GM20431 (cell line): ENCODE results near the gene NENF.

Experiments used
- in situ Hi-C: fragments of 300-500 bp; cut with MseI, MboI; formaldehyde crosslinking; loops from one replicate; pipeline ENCODE4 v1.15.0; 2020; ENCODE audit warnings: low sequenced_read_pairs; ENCODE audit not compliant: unreplicated experiment

The NENF gene

GRCh38 chr1:212430416-212430815 is 2.3 kb upstream of the NENF start:
- in situ Hi-C loops, result no loop called here

GRCh38 chr1:212430955-212431394 is 1.7 kb upstream of the NENF start:
- in situ Hi-C loops, result no loop called here

GRCh38 chr1:212431644-212432043 is 1.1 kb upstream of the NENF start:
- in situ Hi-C loops, result no loop called here

GRCh38 chr1:212432272-212432660 is 454 bp upstream of the NENF start:
- in situ Hi-C loops, result no loop called here

GRCh38 chr1:212433577-212434462 is 1.1 kb downstream of the NENF start:
- in situ Hi-C loops, result no loop called here

- in situ Hi-C loops, result no loop called here
Observed at GRCh38 chr1:212434992-212435391, 2.3 kb downstream of the NENF start.

- in situ Hi-C loops, result no loop called here
Observed at GRCh38 chr1:212437179-212437798, 4.6 kb downstream of the NENF start.

- in situ Hi-C loops, result no loop called here
Observed at GRCh38 chr1:212438831-212439237, 6.1 kb downstream of the NENF start.

GRCh38 chr1:212440419-212440818 is 7.7 kb downstream of the NENF start:
- in situ Hi-C loops, result no loop called here

GRCh38 chr1:212442408-212442807 is 9.7 kb downstream of the NENF start:
- in situ Hi-C loops, result no loop called here

GRCh38 chr1:212446333-212446732 is 13.6 kb downstream of the NENF start:
- in situ Hi-C loops, result no loop called here

- in situ Hi-C loops, result no loop called here
Observed at GRCh38 chr1:212447478-212447877, 14.8 kb downstream of the NENF start.

GRCh38 chr1:212450331-212450881 is 17.7 kb downstream of the NENF start:
- in situ Hi-C loops, result loop anchor here (25.0 kb wide), 4 partner anchors 312 to 763 kb away; partner anchors contain the start of gene NEK2

GRCh38 chr1:212451416-212452322 is 18.9 kb downstream of the NENF start:
- in situ Hi-C loops, result loop anchor here (25.0 kb wide), 4 partner anchors 311 to 764 kb away; partner anchors contain the start of gene NEK2

GRCh38 chr1:212452323-212453155 is 19.8 kb downstream of the NENF start:
- in situ Hi-C loops, result loop anchor here (25.0 kb wide), 4 partner anchors 310 to 765 kb away; partner anchors contain the start of gene NEK2

- in situ Hi-C loops, result loop anchor here (25.0 kb wide), 4 partner anchors 309 to 766 kb away; partner anchors contain the start of gene NEK2
Observed at GRCh38 chr1:212453156-212453857, 20.6 kb downstream of the NENF start.

GRCh38 chr1:212454741-212455140 is 22.0 kb downstream of the NENF start:
- in situ Hi-C loops, result loop anchor here (25.0 kb wide), 4 partner anchors 308 to 767 kb away; partner anchors contain the start of gene NEK2

GRCh38 chr1:212455401-212455800 is 22.7 kb downstream of the NENF start:
- in situ Hi-C loops, result loop anchor here (25.0 kb wide), 4 partner anchors 307 to 768 kb away; partner anchors contain the start of gene NEK2
